HG03457 (cell line): ENCODE results near the gene UQCRC2.
A peak's percentile ranks its signal among the peaks of the same experiment; 100 is the strongest.
"Not testable (repeated sequence)": the region's sequence is repeated elsewhere in the genome, so short reads cannot be mapped to it uniquely, and the experiment has no call there.

Source experiments
- ATAC-seq: cut with Tn5 transposase; IDR thresholded peaks from one replicate; pipeline ENCODE4 v1.9.1; 2021; ENCODE audit warnings: moderate number of reproducible peaks; ENCODE audit not compliant: unreplicated experiment

The UQCRC2 gene

DNA sequence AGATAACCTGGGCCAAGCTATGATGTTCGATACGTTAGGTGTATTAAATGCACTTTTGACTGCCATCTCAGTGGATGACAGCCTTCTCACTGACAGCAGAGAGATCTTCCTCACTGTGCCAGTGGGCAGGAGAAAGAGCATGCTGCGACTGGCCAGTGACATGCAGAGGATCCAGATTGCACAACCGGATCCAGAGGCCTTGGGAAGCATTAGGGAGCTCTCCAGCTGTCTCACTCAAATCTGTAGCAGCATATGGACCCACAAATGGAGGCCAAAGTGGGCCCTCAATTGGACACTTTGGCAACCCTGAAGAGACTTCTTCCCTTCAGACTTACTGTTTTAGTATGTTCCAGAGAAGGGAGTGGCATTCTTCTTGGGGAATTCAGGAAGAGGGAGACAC is 26.9 kb downstream of the UQCRC2 start:
- ATAC-seq, result no peak

DNA sequence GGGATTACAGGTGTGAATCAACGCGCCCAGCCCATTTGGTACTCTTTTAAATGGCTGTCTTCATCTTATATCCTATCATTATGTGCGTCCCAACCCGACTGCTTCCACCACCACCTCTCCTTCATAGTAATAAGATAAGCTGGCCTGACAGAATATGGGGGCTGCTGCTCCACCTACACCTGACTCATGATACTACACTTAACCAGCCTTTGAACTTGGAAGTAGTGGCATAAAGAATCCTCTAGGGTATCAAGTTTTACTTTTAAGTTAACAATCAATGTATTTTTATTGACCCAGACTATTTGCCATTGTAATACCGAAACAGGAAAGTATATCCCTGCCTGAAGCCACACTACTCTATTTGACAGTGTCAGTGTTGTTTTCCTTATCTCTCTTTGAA is 28.9 kb downstream of the UQCRC2 start:
- ATAC-seq, result no peak

DNA sequence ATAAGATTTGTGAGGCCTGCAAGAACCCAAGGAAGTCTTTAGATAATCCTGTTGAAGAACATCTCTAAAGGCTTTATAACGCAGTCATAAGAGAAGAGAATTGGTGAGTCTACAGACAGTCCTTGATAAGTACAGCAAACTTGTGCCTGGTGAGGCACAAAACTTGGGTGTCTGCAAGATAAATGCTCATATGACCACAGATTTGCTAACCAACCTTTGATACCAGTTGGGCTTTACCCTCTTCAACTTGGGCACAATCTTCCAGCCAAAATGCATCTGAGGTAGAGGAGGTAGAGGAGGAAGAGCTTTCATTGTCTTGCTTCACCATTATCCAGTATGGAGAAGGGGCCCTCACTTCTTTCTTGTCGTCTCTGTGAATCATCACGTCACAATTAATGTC is 30.9 kb downstream of the UQCRC2 start:
- ATAC-seq, result no peak

DNA sequence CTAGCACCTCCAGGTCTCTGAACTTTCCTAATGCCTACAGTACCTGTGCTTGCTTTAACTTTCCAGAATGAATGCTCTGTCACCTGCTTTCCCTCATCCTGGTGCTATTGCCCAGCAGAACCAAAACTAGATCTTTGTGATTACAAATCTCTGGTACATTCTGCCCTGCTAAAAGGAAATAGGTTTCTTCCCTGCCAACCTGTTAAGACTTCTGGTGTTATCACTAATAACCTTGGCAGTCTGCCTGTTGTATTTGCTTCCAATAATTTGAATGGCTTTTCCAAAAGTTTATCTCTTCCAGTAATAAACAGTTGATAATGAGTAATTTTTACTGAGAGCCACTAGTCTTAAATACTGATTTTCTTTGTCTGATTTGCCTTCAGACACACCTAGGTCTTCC is 32.4 kb downstream of the UQCRC2 start:
- ATAC-seq, result no peak

DNA sequence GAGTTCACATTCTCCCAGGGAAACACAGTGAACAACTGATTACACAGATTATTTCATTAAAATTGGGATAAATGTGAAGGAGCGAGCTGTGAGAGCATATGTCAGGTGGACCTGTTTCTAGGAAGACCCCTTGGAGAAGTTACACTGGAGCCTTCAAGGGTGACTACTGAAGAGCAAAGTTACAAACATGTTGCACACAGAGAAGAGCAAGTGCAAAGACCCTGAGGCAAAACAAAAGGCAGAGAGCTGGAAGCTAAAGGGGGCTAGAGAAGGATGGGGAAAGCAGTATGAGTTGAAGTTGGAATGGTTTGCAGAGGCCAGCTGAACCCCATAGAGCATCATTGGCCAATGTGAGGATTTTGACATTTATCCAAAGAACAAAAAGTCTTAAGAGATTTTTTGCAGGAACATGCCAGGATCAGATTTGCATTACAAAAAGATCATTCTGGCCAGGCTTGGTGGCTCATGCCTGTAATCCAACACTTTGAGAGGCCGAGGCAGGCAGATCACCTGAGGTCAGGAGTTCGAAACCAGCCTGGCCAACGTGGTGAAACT is 33.6 kb downstream of the UQCRC2 start:
- no peak for ATAC-seq

DNA sequence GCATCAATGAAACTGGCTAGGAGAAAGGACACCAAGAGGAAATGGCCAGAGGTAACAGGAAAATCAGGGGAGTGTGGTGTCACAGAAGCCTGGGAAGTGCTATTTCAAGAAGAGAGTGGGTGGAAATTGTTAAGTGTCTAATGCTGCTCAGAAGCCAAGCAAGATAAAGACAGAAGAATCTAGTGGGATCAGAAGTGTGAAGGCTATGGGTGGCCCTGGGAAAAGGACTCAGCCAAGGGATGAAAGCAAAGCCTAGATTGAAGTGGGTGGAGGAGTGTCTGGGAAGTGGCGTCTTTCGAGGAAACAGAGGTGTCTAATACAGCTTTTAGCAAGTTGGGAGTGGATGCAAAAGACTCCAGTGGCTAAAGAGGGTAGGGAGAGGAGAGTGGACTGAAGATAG is 34.3 kb downstream of the UQCRC2 start:
- ATAC-seq, result no peak

DNA sequence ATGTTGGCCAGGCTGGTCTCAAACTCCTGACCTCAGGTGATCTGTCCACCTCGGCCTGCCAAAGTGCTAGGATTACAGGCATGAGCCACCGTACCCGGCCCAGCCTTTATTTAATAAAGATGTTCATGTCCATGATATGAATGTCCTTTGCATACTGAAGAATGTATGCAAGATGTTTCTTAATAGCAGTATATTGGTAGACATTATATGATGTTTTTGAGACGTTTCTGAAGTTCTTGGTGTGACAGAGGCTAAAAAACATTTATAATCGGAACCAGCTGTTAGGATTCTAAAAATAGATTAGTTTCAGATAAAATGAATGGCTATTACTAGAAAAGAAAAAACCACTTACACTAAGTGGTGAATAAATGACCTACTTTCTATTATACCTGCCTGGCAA is 36.0 kb downstream of the UQCRC2 start:
- ATAC-seq, result no peak

DNA sequence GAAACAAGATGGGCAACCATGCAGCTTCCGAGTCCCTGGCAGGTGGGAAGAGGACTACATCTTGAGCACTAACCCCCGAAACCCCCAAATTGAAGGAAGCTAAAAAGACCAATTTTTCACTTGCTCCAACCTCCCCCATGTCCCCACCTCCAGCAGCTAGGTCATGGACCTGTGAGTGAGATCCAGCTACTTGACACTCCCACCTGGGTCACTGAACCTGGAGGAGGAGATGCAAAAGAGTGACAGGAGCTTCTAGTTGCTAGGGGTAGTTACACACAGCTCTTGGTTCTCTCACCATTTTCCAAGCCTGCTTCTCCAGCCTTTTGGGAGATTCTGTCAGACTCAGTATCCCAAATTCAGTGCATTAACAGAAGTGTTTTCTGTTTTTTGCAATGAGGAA is 36.6 kb downstream of the UQCRC2 start:
- no peak for ATAC-seq

DNA sequence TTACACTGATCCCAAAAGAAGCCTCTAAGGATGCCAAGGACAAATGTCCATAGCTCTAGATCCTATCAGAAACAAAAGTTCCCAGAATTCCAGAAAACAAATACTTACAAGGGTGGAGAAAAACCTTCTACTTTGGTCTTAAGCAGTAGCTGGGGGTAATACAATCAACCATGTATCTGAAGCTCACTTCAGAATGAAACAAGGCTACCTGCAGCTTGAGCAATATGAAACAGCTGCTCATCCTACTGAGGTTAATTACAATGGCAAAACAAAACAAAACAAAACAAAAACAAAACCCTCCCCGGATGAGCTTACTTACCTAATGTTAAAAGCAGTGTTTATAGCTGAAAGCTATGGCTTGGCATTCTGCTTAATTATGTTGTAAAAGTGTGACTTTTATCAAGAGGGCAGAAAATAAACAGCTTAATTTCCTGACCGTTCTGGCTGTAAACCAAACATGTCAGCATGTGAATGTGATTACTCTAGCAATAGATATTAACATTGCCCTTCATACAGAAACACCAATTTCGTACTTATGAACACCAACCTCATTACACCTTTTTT is 37.3 kb downstream of the UQCRC2 start:
- no peak for ATAC-seq

DNA sequence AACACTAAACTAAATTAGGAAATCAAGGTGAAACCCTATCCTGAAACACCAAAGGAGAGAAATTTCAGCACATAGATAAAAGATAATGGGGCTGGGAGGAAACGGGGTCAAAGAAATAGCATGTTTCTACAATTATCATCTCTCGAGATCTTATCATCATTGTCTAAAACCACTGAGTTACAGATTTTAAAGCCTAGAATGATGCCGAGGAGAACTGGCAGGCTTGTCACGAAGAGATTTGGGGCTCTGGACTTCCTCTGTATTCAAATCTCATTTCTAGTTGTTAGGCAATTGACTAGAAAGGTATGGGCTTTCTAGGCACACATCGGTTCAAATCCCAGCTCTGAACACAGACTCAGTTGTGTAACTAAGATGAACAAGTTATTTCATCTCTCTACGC is 38.5 kb downstream of the UQCRC2 start:
- ATAC-seq, result no peak

DNA sequence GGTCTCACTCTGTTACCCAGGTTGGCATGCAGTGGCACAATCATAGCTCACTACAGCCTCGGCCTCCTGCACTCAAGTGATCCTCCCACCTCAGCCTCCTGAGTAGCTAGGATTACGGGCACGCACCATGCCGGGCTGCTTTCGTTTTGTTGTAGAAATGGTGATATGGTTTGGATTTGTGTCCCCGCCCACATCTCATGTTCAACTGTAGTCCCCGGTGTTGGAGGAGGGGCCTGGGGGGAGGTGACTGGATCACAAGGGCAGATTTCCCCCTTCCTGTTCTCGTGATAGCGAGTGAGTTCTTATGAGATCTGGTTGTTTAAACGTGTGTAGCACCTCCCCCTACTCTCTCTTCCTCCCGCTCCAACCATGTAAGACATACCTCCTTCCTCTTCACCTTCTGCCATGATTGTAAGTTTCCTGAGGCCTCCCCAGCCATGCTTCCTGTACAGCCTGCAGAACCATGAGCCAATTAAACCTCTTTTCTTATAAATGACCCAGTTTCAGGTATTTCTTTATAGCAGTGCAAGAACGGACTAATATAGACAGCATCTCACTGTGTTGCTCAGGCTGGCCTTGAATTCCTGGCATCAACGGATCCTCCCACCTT is 41.8 kb downstream of the UQCRC2 start:
- ATAC-seq, result no peak

DNA sequence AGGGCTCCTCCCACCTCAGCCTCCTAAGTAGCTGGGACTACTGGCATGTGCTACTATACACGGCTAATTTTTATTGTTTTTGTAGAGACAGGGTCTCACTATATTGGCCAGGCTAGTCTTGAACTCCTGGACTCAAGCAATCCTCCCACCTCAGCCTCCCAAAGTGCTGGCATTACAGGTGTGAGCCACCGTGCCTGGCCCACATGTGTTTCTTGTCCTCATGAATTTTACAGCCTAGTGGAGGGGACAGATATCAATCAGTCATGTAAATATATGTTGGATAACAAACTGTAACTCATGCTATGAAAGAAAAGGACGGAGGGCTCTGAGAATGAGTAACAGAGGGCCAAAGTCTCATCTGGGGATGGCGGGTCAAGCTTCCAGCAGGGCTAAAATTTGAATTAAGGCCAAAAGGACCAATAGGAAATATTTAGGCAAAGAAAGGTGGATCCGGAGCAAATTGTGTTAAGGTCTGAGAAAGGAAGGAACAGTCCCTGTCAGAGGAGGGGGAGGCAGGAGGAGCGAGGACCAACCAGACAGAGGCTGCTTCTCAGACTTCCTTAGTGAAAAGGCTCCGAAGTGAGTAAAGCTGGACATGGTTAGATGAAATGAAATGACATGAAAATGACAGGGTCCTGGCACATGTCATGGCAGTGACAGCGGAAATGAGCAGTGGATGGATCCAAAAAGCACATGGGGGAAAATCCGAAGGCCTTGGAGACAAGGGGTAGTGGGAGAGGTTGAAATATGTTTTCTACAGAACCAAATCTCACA is 43.9 kb downstream of the UQCRC2 start:
- no peak for ATAC-seq

DNA sequence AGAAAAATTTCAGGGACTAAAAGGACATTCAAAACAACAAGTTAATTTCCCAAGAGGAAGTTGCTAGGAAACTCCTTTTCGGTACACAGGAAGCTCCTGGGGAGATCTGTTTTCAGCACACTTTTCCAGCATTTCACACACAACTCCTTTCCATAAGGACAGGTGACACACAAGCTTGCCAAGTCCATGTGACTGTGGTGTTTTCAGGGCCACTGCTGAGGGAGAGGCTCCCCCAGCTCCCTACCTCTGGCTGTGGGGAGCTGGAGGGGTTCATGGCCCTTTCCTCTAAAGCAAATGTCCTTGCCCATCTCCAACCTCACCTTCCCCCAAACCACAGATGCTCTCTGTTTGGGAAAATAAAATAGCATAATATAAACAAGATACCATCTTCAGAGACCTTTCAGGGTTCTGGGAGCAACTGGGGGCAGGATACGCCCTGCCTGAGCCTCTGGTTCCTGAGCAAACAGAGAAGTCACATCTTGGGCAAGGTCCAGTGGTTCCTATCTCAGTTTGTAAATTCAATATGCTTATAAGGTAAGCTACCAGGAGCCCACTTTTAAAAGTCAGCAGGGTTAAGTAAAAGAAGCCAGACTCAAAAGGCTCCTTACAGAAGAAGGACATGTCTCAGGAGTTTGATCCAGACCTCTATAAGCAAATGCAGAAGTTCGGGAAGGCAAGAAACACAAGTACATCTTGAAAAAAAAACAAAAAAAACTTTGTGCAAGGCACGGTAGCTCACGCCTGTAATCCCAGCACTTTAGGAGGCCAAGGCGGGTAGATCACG is 44.7 kb downstream of the UQCRC2 start:
- no peak for ATAC-seq

DNA sequence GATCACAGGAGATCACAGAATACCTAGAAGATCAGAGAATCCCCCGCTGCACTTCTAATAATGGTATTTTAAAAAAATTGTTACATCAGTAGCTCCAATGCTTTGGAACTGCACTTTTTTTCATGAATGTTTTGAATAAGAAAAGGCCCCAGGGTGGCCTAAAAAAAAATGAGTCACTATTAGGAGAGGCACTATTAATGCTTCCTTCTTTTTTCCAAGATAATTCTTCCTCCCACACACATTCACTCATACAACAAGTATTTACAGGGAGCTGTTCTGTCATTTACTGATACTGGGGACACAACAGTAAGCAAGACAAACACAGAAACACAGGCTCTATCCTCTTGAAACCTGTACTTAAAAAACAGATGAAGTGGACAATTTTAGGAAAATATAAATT is 48.4 kb downstream of the UQCRC2 start:
- no peak for ATAC-seq

DNA sequence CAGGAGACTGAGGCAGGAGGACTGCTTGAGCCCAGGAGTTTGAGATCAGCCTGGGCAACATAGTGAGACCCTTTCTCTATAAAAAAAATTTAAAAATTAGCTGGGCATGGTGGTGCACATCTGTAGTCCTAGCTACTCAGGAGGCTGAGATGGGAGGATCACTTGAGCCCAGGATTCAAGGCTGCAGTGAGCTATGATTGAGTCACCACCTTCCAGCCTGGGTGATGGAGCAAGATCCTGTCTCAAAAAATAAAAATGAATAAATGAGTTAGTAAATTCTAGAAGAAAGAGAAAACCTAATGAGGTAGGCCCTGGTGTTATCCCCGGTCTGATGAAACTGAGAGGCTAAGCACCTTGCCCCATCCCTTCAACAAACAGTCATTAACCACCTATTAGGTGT is 48.9 kb downstream of the UQCRC2 start:
- ATAC-seq, result not testable (repeated sequence)

DNA sequence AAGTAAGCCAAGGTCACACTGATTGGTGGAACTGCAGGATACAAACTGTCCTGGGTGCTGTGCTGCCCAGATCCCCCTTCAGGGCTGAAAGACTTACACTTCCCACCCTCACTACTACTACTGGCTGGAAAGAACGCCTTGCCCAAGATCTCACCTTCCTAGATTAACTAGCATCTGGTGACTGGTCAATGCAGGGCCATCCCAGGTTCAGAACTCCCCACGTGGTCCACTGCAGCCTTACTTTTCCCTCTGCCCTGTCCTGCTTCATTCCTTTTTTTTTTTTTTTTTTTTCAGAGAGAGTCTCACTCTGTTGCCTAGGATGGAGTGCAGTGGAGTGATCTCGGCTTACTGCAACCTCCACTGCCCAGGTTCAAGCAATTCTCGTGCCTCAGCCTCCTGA is 50.0 kb downstream of the UQCRC2 start:
- no peak for ATAC-seq

DNA sequence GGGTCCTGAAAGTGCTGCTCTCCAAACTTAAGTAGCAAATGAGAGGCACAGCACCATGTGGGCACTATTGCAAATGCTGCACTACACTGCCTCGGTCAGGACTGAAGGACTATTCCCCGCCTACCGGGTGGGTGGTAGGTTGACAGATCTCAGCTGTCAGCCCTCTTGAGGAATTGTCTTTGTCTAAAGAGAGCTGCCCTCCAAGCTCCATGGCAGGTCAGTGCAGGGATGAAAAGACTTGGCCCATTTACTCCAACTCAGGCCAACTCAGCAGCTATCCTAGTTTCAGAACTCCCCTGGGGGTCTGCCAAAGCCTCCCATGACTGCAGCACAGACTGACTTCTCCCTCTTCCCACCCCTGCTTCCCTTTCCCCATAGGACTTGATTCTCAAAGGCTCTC is 51.2 kb downstream of the UQCRC2 start:
- no peak for ATAC-seq

DNA sequence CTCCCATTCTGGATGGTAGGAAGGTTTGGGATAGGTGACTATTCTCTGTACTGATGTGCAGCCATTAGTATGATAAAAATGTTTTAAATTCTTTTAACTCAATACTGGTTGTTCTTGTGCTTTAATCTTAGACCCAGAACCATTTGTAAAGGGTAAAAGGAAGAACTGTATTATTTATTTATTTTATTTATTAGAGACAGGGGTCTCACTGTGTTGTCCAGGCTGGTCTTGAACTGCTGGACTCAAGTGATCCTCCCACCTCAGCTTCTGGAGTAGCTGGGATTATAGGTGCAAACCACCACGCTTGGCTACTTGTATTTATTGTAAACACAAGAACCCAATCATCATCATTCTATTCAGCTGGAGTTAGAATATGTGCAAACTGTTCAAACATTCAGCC is 52.6 kb downstream of the UQCRC2 start:
- no peak for ATAC-seq

DNA sequence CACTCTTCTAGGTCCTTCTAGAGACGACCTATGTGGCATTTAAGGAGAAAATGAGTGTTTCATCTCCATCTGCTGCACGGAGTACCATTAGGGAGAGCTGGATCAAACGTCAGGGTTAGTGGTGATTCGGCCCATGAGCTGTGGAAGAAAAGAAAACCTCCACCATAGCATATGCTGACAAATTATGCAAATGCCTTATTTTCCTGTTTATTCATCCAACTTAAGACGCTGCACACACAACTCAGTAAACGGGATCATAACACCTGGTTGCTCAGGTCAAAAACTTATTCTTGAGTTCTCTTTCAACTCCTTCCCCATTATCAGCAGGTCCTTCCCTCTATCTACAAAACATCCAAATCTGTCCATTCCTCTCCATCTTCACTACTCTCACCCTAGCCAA is 53.5 kb downstream of the UQCRC2 start:
- no peak for ATAC-seq

DNA sequence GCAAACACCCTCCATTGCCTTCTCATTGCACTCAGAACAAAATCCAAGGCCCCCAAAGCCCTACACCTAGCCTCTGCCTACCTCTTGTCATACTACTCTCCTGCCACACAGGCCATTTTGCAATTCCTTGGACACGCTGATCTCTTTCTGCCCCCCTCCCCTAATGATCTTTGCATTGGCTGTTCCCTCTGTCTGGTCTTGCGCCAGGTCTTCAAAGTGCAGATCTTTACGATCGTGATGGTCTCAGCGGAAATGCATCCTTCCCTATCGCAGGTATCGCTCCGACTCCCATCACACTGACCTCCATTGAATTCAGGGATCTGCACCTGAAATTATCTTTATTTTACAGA is 54.0 kb downstream of the UQCRC2 start:
- no peak for ATAC-seq

DNA sequence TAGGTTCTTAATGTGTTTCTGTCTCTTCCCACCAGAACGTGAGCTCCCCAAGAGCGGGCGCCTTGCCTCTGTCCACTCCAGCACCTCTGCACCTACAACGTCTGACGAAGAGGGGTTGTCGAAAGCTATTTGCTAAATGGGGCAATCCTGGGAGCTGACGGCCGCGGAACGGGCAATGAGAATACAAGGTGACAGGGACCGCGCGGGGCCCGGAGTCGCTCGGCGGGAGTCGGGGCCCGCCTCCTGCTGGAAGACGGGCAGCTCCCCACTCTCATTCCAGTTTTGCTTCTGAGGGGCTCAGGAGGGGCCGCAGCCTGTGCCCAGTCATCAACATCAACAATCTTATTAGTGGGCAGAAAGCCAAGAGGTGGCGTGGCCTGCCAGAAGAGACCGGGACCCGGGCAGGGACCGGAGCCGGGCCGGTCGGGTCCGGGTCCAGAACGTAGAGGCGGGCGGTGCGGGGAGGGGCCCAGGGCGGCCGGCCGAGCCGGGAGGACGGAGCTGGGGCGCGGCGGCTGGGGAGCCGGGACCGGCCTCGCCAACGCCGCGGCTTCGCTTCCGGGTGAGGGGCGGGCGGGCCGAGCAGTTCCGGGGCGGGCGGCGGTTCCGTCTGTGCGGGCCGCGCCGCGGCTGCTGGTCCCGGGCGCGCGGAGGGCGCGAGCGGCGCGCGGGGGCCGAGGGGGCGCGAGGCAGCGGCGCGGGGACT is 54.5 kb downstream of the UQCRC2 start, which contains the start of gene MOSMO:
Gene MOSMO, plus strand, starts transcription at position 603 of the 706 bp plus-strand sequence. CDS start 191 bp downstream, outside the sequence.
- peak; percentile 60 for ATAC-seq
